ENCODE data around the gene TOP2A.

Gene TOP2A

GRCh38 chr17:40345161-40345993 is 72.3 kb downstream of the TOP2A start:
- DNase-seq (ENCODE audit: low spot score), result no peak

DNA sequence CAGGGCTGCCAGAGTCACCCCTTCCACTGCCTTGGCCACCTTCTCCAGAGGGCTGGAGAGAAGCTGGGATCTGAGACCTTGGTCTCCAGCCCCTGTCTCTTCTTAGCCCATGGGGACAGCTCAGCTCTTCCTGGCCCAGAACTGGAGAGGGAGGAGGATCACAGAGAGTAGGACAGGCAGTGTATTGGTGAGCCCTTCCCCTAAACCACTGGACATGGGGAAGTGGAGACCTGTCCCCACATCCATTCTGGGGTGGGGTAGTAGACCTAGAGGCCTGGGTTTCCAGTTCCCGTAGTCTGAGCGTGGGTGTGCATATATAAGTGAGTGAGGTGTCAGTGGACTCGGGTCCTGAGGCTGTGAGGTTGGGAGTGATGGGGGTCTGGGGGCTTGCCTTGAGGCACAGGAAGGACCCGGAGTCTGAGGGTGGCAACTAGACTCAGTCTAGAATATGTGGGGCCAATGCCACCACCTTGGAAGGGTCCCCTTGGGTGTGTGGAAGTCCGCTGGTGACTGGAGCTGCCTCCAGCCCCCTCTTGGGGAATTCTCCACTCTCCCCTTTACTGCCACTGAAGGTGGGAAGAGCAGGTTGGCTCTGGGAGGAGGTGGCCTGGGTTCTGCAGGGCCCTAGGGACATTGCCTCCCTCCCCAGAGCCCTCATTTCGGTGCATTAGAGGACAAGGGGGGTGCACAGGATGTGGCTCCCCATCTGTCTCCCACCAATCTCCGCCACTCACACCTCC is 73.1 kb downstream of the TOP2A start:
- DNase-seq (ENCODE audit: low spot score), result no peak

DNA sequence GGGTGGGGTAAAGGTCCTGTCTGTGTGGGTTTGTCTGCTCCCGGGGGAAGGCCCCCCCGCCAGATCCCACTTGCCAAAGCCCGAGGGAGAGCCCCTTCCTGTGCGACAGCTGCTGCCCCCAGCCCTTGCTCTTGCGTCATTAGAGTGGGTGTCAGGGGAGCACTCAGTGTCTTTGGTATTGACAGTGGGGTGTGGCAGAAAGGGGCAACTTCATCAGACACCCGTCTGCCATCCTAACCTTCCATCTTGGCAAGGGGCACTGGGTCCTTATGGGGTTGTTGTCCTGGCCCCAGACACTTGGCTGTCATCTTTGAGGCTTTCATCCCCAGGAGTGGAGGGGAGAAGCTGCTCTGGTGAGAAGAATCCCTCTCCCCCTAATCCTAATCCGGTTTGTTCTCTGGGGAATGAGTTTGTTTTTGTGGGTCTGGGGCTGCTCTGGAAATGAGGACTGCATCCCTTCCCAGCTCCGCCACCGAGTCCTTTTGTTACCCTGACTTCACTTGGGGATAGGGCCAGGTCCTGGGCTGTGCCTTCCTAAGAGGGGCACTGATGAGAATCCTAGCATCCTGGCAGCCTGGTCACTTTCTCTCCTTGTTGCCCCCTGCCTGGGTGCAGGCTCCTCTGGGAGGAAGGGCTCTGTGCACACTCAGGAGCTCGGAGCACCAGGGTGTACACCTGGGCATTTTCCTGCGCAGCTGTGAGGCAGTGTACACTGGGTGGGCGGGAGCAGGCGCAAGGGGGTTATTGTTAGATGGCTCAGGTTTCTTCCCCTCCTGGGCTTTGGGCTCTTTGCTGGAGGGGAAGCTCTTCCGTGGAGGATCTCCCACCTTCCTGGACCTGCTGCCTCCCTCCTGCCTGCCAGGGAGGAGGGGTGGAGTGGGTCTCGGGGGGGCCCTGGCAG is 74.2 kb downstream of the TOP2A start:
- no peak for DNase-seq (ENCODE audit: low spot score)

- no peak for DNase-seq (ENCODE audit: low spot score)
Observed at GRCh38 chr17:40342504-40343218, 75.0 kb downstream of the TOP2A start.

DNA sequence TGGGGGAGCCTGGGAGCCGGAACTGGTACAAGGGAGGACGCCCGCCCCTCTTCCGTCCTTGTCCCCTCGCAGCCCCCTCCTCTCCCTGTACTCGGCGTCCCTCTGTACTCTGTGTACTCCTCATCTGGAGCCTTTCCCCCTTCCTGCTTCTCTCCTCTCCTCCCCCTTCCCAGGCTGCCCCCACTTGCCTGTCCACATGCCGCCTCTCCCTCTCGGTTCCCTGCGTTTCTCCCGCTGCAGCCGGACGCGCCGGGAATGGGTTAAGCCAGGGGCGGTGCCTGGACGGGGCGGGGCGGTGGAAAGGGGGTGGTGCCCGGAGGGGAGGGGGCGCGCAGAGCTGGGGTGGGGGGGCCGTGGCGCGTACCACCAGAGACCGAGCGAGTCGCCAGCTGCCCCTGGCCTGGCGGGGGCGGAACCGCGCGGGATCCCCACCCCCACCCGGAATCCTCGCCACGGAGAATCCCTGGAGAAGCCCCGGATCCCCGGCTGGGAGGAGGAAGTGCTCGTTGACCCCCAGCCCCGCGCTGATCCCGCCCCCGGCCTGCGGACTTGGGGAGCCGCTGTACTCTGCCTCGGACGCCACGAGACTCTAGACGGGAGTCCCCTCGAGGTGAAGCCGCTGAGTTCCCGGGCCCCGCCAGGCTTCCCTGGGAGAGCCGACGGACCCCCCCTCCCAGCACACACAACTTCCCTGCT is 75.7 kb downstream of the TOP2A start:
- no peak for DNase-seq (ENCODE audit: low spot score)

DNA sequence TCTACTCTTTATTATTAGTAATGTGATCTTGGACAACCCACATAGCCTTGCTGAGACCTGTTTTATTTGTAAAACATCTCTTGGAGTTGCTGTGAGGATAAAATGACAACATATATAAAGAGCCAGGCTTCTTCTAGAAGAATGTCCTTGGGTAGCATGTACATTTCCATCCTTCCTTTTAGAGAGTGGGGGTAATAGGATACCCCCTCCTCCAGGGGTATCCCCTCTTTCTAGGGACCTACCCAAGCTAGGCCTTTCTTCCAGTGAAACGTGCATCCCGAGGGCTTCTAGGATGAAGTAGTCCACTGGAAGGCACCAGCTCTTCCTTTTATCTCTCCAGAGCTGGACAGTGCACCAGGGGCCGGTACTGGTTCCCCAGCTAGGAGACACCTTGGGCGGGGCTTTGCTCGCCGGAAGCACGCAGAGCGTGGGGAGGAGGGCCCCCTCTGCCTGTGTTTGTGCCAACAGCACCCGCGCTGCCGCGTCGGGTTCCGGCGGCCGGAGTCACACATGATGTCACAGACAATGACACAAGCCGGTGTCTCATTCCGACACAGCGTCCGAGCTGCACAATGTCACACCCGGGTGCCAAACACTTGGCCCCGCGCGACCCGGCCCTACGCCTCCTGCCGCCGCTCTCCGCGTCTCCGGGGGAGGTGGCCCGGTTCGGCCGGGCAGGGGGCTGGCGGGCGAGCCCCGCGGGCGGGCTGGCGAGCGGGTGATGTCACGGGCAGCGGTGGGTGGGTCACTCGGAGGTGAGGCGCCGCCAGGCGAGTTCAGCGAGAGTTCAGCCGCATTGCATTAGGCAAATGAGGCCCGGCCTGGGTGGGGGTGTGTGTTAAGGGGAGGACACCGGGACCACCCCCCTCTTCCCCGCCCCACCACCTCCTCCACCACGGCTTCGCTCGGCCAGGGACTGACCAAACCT is 76.6 kb downstream of the TOP2A start:
- DNase-seq (ENCODE audit: low spot score), result no peak

GRCh38 chr17:40340327-40340726 is 77.4 kb downstream of the TOP2A start:
- no peak for DNase-seq (ENCODE audit: low spot score)

- no peak for DNase-seq (ENCODE audit: low spot score)
Observed at GRCh38 chr17:40338941-40339649, 78.6 kb downstream of the TOP2A start.
